H1 (cell line): ENCODE measurements around the gene FBXL14. TPM values are rescaled to one million over a fixed set of nuclear protein-coding genes. Genes with fewer than 3 reads are reported as not detected.

ENCODE experiments used
- CTCF ChIA-PET: fragments of 300-600 bp; sonication (Branson Sonifier 250); formaldehyde crosslinking; loops from one replicate; lab custom pipeline; 2021; ENCODE audit not compliant: partially characterized antibody; lab: Charles Lee
- POLR2A ChIA-PET: fragments of 300-600 bp; sonication (Branson Sonifier 250); formaldehyde crosslinking; loops from one replicate; lab custom pipeline; 2021; ENCODE audit warnings: inconsistent platforms; ENCODE audit not compliant: partially characterized antibody; lab: Charles Lee
- DNase-seq, 2 experiments: peaks; one replicate each; pipeline versions ENCODE4 v3.0.0 to v3.0.0-alpha.2; 2010 to 2022; ENCODE audit warnings: low spot score in 2 of 2, low read depth in 1 of 2, mixed read lengths in 1 of 2
- FAIRE-seq: peaks from 2 replicates; lab custom pipeline; 2011; peaks lifted over from hg19 to GRCh38; lab: Jason Lieb, UNC
- H2AFZ ChIP-seq: 2 replicates; pipeline ENCODE4 v1.8.1; 2012; ENCODE audit warnings: low read length, inconsistent platforms
- H2AK5ac ChIP-seq: 2 replicates; pipeline ENCODE4 v1.6.1; 2013; ENCODE audit warnings: low read depth, low read length
- H2BK120ac ChIP-seq: replicated peaks from 2 replicates; pipeline ENCODE3; 2013; ENCODE audit warnings: low read depth, low read length, inconsistent platforms
- H2BK12ac ChIP-seq: 2 replicates; pipeline ENCODE4 v1.6.1; 2013; ENCODE audit warnings: low read depth, low read length
- H2BK15ac ChIP-seq: 2 replicates; pipeline ENCODE4 v1.6.1; 2013; ENCODE audit warnings: low read length
- H2BK20ac ChIP-seq: 2 replicates; pipeline ENCODE4 v1.6.1; 2013; ENCODE audit warnings: low read length
- H2BK5ac ChIP-seq: 2 replicates; pipeline ENCODE4 v1.6.1; 2013; ENCODE audit warnings: low read depth, low read length
- H3K14ac ChIP-seq: 2 replicates; pipeline ENCODE4 v1.6.1; 2013; ENCODE audit warnings: inconsistent platforms; ENCODE audit not compliant: insufficient read length
- H3K18ac ChIP-seq: 2 replicates; pipeline ENCODE4 v1.6.1; 2013; ENCODE audit warnings: low read length; ENCODE audit errors: extremely low read depth
- H3K23ac ChIP-seq: 2 replicates; pipeline ENCODE4 v1.6.1; 2013; ENCODE audit warnings: inconsistent platforms; ENCODE audit not compliant: insufficient read length
- H3K23me2 ChIP-seq: 2 replicates; pipeline ENCODE4 v1.6.1; 2013; ENCODE audit warnings: low read depth, low read length
- H3K27ac ChIP-seq: 2 replicates; pipeline ENCODE4 v1.6.1; 2011; ENCODE audit warnings: low read depth, low read length, inconsistent platforms
- H3K27me3 ChIP-seq, 4 experiments: replicated peaks in 1 of 4; 1 replicate in 1 of 4; 2 replicates in 3 of 4; pipeline versions ENCODE4 v1.6.1 to v1.8.1; 2011 to 2013; ENCODE audit warnings: low read length in 3 of 4, mild to moderate bottlenecking in 3 of 4, inconsistent platforms in 2 of 4, mixed read lengths in 2 of 4, moderate library complexity in 1 of 4; ENCODE audit not compliant: control insufficient read depth in 3 of 4, insufficient read depth in 3 of 4; ENCODE audit errors: extremely low read depth in 1 of 4
- H3K36me3 ChIP-seq, 4 experiments: 2 replicates each; pipeline versions ENCODE4 v1.6.1 to v1.8.1; 2011 to 2013; ENCODE audit warnings: mild to moderate bottlenecking in 4 of 4, low read length in 3 of 4, moderate library complexity in 2 of 4, control low read depth in 1 of 4, inconsistent platforms in 1 of 4; ENCODE audit not compliant: insufficient read depth in 4 of 4, control insufficient read depth in 2 of 4
- H3K4ac ChIP-seq: replicated peaks from 2 replicates; pipeline ENCODE3; 2013; ENCODE audit warnings: low read length, low read depth, mixed read lengths, inconsistent platforms; ENCODE audit not compliant: insufficient read length
- H3K4me1 ChIP-seq, 4 experiments: replicated peaks in 1 of 4; 1 replicate in 1 of 4; 2 replicates in 3 of 4; pipeline versions ENCODE4 v1.6.1 to v1.8.1; 2011 to 2013; ENCODE audit warnings: low read length in 3 of 4, inconsistent platforms in 2 of 4, mixed read lengths in 1 of 4; ENCODE audit not compliant: insufficient read depth in 4 of 4, control insufficient read depth in 3 of 4
- H3K4me2 ChIP-seq, 2 experiments: 2 replicates each; pipeline versions ENCODE4 v1.6.1 to v1.8.1; 2011 to 2013; ENCODE audit warnings: low read depth in 2 of 2, low read length in 2 of 2, control low read depth in 1 of 2, inconsistent platforms in 1 of 2, mild to moderate bottlenecking in 1 of 2; ENCODE audit not compliant: insufficient read depth in 1 of 2
- H3K4me3 ChIP-seq, 4 experiments: fragments of 200-600, 300-600 bp in 1 of 4; sonication (generic), shearing (Covaris generic), sonication (Bioruptor Twin) in 1 of 4; 2 replicates each; pipeline versions ENCODE4 v1.5.1 to v1.8.1; 2011 to 2016; ENCODE audit warnings: low read length in 4 of 4, low read depth in 3 of 4, control low read depth in 2 of 4, inconsistent platforms in 2 of 4, mild to moderate bottlenecking in 2 of 4, mixed read lengths in 1 of 4, moderate library complexity in 1 of 4; ENCODE audit not compliant: insufficient read depth in 2 of 4; ENCODE audit errors: extremely low read depth in 1 of 4
- H3K56ac ChIP-seq: replicated peaks from 2 replicates; pipeline ENCODE3; 2013; ENCODE audit warnings: low read depth, mild to moderate bottlenecking, mixed read lengths, low read length, inconsistent platforms; ENCODE audit not compliant: insufficient read length
- H3K79me1 ChIP-seq: 2 replicates; pipeline ENCODE4 v1.6.1; 2013; ENCODE audit warnings: low read depth, low read length, control low read depth
- H3K79me2 ChIP-seq, 2 experiments: 2 replicates each; pipeline versions ENCODE4 v1.6.1 to v1.8.1; 2012 to 2013; ENCODE audit warnings: low read length in 2 of 2, mild to moderate bottlenecking in 2 of 2, inconsistent platforms in 1 of 2; ENCODE audit not compliant: insufficient read depth in 2 of 2, control insufficient read depth in 1 of 2
- H3K9ac ChIP-seq, 4 experiments: replicated peaks in 1 of 4; 1 replicate in 1 of 4; 2 replicates in 3 of 4; pipeline versions ENCODE4 v1.6.1 to v1.8.1; 2011 to 2013; ENCODE audit warnings: low read depth in 3 of 4, low read length in 3 of 4, control low read depth in 2 of 4, mild to moderate bottlenecking in 2 of 4, moderate library complexity in 2 of 4, inconsistent platforms in 1 of 4; ENCODE audit errors: extremely low read depth in 1 of 4
- H3K9me3 ChIP-seq, 2 experiments: 2 replicates each; pipeline versions ENCODE4 v1.6.1 to v1.8.1; 2012 to 2013; ENCODE audit warnings: mild to moderate bottlenecking in 2 of 2, moderate library complexity in 2 of 2, control low read depth in 1 of 2, inconsistent platforms in 1 of 2, low read depth in 1 of 2, low read length in 1 of 2, mixed read lengths in 1 of 2; ENCODE audit not compliant: insufficient read depth in 2 of 2
- H4K20me1 ChIP-seq, 2 experiments: replicated peaks in 1 of 2; 2 replicates each; pipeline versions ENCODE3 to v1.8.1; 2011 to 2013; ENCODE audit warnings: inconsistent platforms in 2 of 2, low read length in 2 of 2, mild to moderate bottlenecking in 1 of 2; ENCODE audit not compliant: insufficient read depth in 2 of 2, control insufficient read depth in 1 of 2
- H4K5ac ChIP-seq: 2 replicates; pipeline ENCODE4 v1.6.1; 2013; ENCODE audit warnings: low read length, low read depth, mixed read lengths, inconsistent platforms; ENCODE audit not compliant: insufficient read length
- H4K8ac ChIP-seq: 2 replicates; pipeline ENCODE4 v1.8.0; 2013; ENCODE audit warnings: mild to moderate bottlenecking, moderate library complexity, low read length, inconsistent platforms; ENCODE audit not compliant: insufficient read depth; ENCODE audit errors: extremely low read depth
- H4K91ac ChIP-seq: replicated peaks from 2 replicates; pipeline ENCODE3; 2013; ENCODE audit warnings: low read length, mixed read lengths, inconsistent platforms; ENCODE audit not compliant: insufficient read length
- CHD2 ChIP-seq: IDR thresholded peaks from 2 replicates; pipeline ENCODE4 v1.6.1; 2012; ENCODE audit warnings: low read length, improper control_type of control experiment
- GTF2F1 ChIP-seq: IDR thresholded peaks from 2 replicates; pipeline ENCODE4 v1.6.1; 2012; ENCODE audit warnings: low read depth, low read length, improper control_type of control experiment, borderline replicate concordance
- POLR2A ChIP-seq, 2 experiments: IDR thresholded peaks; 1 replicate in 1 of 2; 2 replicates in 1 of 2; pipeline ENCODE4 v1.6.1; 2011; ENCODE audit warnings: low read depth in 2 of 2, low read length in 2 of 2, mild to moderate bottlenecking in 2 of 2; ENCODE audit errors: control extremely low read depth in 1 of 2
- SIRT6 ChIP-seq: IDR thresholded peaks from one replicate; pipeline ENCODE4 v1.7.1; 2012; ENCODE audit warnings: low read length, inconsistent platforms
- TBP ChIP-seq: IDR thresholded peaks from 2 replicates; pipeline ENCODE4 v1.6.1; 2011; ENCODE audit warnings: low read depth, low read length, improper control_type of control experiment
- YY1 ChIP-seq: IDR thresholded peaks from 2 replicates; pipeline ENCODE4 v1.6.1; 2011; ENCODE audit warnings: low read depth, mild to moderate bottlenecking, low read length
- WGBS, 2 experiments: shearing (Covaris generic) in 1 of 2; methylation state at CpG; one replicate each; pipeline versions ENCODE4 v1.1.6 to v1.1.7; 2013 to 2015; ENCODE audit warnings: low lambda C conversion rate in 2 of 2, mixed read lengths in 2 of 2, inconsistent platforms in 1 of 2, low coverage in 1 of 2, missing lambda C conversion rate in 1 of 2; ENCODE audit not compliant: insufficient replicate concordance in 2 of 2, insufficient coverage in 1 of 2, insufficient read length in 1 of 2; ENCODE audit errors: extremely low coverage in 1 of 2, missing lambda C conversion rate in 1 of 2; 5-methylcytosine and 5-hydroxymethylcytosine counted together
- polyA plus RNA-seq, 7 experiments: library from polyadenylated mRNA; depleted of rRNA in 3 of 7; stranded (reverse) in 5 of 7; unstranded in 2 of 7; fragments of >200 nt in 5 of 7; fragments of 200-250 nt in 2 of 7; gene quantifications; 1 replicate in 5 of 7; 2 replicates in 1 of 7; 4 replicates in 1 of 7; pipeline versions ENCODE4 v1.2.1 to v1.2.3, GENCODE V29; 2011 to 2013; ENCODE audit warnings: missing spikeins in 2 of 7, mixed read lengths in 2 of 7
- total RNA-seq: library from RNA; stranded (reverse); fragmentation: NEBNext Ultra II Directional; extraction: Animal tissue kit (Norgen Biotek cat#: 25700); gene quantifications from 2 replicates; pipeline ENCODE4 v1.2.1, GENCODE V29; 2021

FBXL14 gene
- total and polyA plus RNA-seq, 2 of the 8 experiments (the other 6 are each of a cell fraction or from before 2014, with no cell fraction given), result 5.5 to 9.6 TPM

GRCh38 chr12:1576410-1577241 is 17.8 kb downstream of the FBXL14 start:
- Histone ChIP-seq H4K91ac (no peak overlapping the region), H3K4me1 (no peaks in the 10 kb centered on the region), H4K20me1 (peaks cover 0 to 2% of the 10 kb centered on the region in 2 experiments), H4K5ac (no peak overlapping the region), H2BK15ac (no peak overlapping the region), H2AFZ (no peak overlapping the region), H3K23ac (no peak overlapping the region), H2BK20ac (no peak overlapping the region), H3K18ac (no peak overlapping the region), H3K14ac (no peak overlapping the region), H2BK5ac (no peak overlapping the region), H3K79me1 (no peaks in the 10 kb centered on the region), H4K8ac (no peak overlapping the region), H3K4ac (no peak overlapping the region), H3K27ac (no peak overlapping the region), H3K27me3 (no peaks in the 10 kb centered on the region; a peak in 4 of 7 replicates), H2BK120ac (no peak overlapping the region), H3K9ac (no peak overlapping the region), H3K4me2 (no peak overlapping the region), H3K36me3 (no peaks in the 10 kb centered on the region), H2AK5ac (no peak overlapping the region), H3K56ac (no peak overlapping the region), H3K23me2 (no peaks in the 10 kb centered on the region), H3K79me2 (no peaks in the 10 kb centered on the region), H2BK12ac (no peak overlapping the region), H3K9me3 (no peaks in the 10 kb centered on the region), H3K4me3 (no peak overlapping the region)
- CTCF ChIA-PET, result interaction anchor here (0.9 to 10.2 kb wide), 9 partner anchors 10 to 459 kb away, joined by 3 to 88 read pairs (median 3); partner anchors contain the start of gene WNT5B
- 92% methylated on average over 21 of the region's 21 CpGs; no CpG with 5 or more reads in 1 of the 2 experiments for WGBS, 2 experiments
- POLR2A ChIA-PET, result no interaction called here
- no peak for DNase-seq
- FAIRE-seq, result no peak
- no peak for TF ChIP-seq SIRT6
- TF ChIP-seq YY1, result no peak
- TF ChIP-seq GTF2F1, result no peak
- no peak for TF ChIP-seq TBP
- no peak for TF ChIP-seq POLR2A (IDR thresholded peaks at IDR 0.05; ENCODE audit: control extremely low read depth in 1 of 2, low read depth in 2 of 2, low read length in 2 of 2)
- no peak for TF ChIP-seq CHD2
